CD4-positive, alpha-beta T cell treated with Interleukin-17A for 1 hour (primary cell): ENCODE measurements around the gene ASB7.
"Not testable (repeated sequence)": the region's sequence is repeated elsewhere in the genome, so short reads cannot be mapped to it uniquely, and the experiment has no call there.

ENCODE experiments used
- DNase-seq: peaks from one replicate; pipeline ENCODE4 v3.0.0-alpha.2; 2020

ASB7 gene

DNA sequence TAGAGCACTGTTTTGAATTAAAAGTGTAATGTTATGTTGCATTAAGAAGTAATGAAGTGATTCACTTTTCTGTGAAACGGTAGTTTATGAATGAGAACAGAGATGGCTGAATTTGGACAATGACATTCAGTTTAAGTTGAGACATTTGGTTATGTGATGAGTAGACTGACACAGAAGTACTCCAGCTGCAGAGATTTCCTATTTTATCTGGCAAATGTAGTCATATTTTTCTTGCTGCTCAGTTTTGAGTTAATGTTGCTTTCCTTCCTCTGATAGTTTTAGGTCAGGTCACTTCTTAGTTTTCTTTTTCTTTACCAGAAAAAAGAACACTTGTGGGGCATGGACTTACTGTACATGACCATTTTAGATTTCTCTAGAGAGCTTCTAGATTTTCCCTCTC, 51.2 kb downstream of the ASB7 start:
- DNase-seq: no peak

DNA sequence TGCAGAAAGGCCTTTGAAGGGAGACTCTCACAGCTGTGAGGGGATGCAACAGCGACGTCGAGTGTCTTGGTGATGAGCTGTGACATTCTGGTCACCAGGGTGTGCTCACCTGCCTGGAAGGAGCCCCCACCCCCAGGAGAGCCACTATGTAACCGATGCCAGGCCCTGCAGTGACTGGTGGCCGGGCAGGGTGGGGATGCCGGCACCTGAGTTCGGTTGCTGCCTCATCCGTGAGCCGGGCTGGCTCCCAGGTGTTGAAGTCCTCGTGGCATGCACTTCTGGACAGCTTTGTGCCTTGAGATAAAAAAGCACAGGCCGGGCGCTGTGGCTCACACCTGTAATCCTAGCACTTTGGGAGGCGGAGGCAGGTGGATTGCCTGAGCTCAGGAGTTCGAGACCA, 56.5 kb downstream of the ASB7 start:
- DNase-seq: no peak

DNA sequence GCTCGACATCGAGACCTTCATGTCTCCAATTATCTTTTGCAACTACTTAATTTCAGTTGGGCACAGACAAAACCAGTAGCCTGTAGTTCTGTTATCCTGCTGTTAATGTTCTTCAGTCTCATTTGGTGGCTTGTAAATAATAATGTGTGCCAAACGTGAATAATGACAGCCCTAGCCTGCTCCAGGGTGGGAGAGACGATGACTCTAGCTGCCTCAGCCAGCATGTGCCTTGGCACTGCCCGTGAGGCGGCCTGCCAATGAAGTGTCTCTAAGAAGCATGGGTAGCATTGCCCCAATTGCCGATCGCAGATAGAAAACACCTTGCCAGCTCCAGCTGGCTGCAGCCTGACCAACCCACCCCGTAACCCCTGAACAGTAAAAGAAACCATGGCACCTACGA, 58.8 kb downstream of the ASB7 start:
- no peak for DNase-seq

DNA sequence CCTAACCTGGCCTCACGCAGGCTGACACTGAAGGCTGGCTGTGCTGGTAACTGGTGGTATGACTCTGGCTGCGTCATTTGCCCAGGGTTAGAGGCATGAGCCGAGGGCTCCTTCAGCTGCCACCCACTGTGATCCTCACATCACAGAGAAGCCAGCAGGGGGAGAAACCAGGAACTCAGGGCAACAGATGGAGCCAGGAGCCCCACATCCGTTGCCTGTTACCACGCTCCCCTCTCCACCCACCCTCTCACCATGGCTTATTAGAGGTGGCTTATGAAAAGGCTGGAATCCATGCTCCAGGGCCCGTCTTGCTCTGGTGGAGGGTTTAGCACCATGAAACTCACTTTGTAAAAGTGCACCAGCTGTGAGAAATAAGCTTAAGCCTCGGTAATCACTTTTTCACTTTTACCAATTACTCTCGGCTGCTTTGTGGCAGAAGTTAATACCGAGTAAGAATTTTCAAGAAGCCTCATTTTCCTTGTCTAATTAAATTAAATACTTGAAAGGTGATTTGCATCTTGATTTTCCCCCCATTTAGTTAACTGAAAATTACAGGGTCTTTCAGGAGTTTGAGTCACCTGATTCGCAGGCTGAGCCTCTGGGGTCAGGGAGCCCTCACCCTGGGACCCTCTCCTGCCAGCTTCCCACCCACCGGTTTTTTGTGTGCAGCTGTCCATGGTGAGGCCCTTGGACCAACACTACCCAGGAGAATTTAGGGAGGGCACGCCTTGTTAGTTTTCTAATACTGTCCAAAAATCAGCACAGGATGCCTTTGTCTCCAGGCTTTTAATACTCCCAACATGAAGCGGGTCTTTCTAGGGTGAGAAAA, 60.9 kb downstream of the ASB7 start:
- DNase-seq: no peak

DNA sequence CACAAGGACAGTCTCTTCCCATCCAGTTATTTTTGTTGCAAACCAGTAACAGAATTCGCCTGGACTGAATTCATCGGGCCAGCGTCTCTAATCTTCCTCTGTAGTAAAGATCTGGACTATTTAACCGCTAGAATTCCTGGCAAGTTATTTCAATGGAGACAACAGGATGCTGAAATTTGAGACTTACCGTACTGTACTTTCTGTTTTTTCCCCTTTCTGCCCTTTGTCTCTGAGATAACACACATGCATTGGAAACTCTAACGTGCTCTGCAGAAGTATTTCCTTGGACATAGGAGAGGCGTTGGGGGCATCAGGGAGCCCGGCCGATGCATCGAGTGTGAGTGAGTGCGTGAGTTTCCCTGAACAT, 61.5 kb downstream of the ASB7 start:
- DNase-seq: no peak

DNA sequence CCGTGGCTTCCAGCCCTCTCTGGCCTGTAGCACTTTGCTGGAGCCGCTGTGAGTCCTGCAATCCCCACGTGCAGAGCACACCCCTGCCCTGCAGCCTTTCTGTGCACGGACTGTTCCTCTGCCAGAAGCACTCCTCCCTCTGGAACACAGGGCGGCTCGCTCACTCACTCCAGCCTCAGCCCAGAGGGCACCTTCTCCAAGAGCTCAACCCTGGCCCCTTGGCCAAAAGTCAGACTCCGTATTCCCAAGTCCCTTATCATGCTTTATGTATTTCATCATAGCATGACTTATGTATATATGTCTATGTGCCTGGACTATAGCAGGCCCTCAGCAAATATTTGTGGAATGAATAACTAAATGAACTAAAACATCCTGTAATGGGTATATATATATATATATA, 63.2 kb downstream of the ASB7 start:
- no peak for DNase-seq

DNA sequence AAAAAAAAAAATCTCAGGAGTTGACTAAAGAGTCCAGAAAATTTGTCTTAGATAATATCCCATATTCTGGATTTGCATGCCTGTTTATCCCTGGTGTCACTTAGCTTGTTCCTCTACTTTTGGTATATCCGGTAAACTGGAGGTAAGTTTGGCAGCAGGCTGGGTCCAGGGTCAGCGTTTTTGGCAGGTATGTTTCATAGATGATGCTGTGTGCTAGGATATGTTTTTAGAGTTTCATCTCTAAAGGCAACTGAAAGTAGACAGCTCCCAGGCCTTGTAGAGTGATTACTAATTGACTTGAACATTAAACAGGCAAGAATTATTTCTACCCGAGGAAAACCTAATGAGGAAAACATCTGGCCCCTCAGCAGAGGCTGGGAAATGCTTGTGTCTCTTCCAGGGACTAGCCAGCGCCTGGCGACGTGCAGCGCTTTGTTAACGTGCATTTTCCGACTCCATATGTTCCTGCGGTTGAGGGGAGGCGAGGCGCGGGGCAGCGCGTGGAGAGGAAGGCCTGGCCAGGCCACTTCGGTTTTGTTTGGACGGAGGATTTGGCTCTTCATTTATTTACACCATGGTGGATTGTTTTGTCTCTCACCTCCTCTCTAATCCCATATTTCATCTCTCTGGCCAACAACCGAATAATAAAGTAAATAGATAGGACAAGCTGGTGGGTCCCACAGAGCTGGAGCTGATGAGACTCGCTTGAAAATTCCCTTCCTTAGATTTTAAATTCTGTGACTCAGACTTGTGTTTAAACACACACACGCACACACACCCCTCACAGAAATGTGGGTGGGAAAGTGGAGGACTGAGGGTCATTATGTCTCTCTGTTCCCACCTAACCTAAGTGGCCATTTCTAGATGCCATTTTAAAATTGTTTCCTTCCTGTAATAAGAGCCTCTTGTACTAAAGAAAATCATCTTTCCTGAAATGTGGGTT, 65.3 kb downstream of the ASB7 start:
- no peak for DNase-seq

DNA sequence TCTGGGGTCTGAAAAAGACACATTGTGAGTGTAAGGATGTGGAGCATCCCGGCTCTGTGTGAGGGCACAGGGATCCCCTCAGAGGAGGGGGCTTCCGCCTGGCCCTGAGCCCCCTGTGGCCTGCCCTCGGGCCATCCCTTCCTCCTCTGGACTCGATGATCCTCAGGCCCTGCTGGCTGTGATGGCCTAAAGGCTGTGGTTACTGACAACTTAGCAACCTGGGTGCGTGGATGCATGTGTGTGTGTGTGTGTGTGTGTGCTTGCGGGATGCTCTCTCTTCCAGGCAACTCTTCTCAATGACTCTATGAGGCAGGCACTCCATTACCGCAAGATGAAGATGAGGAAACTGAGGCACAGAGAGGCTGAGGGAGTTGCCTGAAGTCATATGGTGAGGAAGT, 66.0 kb downstream of the ASB7 start:
- no peak for DNase-seq

DNA sequence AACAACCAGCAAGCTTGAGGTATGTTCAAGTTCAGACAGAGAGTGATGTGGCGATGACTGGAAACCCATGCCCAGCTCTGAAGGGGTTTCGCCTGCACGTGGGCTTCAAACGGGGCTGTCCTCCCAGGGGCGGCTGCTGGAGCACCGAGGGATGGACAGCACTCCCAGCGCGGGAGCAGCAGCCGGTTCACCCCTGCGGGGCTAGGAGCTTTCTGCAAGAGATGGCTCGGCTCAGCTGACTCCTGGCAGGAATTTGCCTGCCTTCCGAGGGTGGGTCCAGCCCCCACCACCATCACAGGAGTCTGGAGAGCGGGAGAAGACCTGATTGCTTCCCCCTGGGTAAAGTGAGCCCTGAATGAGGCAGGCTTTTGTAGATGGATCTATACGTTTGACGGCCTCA, 66.9 kb downstream of the ASB7 start:
- no peak for DNase-seq

DNA sequence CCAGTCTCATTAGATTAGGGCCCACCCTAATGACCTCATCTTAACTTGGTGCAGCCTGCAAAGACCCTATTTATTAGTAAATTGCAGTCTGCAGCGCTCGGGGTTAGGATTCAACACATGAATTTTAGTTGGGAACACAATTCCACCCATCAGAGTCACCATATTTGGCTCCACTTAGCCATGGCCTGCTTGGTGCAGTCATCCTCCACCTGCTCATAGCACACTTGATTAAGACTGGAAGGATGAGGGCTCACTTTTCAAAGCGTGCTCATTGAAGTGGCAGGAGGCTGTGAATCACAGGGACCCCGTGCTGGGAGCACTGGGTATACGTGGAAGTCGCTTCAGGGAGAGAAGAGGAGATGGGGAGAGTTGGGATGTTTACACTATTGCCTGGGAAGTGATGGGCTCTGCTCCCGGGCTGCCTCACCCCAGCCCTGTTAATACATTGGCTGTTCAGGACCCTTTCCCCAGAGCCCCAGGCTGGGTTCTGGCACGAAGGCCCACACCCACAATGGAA, 68.2 kb downstream of the ASB7 start:
- no peak for DNase-seq

DNA sequence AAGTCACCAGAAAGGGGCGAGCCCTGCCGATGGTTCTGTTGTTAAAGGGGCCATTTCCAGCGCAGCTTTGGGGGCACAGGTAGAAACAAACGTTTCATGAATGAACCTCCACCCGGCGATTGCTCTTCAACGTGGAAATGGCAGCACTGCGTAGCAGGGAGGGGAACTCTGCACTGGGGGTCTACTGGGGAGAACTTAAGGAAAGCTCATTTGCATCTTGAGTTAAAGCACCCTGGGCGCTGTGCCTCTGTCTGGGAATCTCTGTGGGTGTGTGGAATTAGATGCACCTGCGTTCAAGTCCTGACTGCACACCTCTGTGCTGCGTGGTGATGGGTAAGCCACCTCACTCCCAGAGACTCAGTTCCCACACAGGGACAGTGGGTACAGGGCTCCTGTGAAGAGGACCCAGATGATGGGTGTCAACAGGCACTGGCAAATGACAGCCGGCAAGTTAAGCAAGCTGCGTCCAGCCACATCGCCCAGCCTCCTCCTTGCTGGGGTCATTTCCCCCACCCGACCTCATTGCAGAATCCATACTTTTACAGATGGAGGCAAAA, 68.8 kb downstream of the ASB7 start:
- no peak for DNase-seq

DNA sequence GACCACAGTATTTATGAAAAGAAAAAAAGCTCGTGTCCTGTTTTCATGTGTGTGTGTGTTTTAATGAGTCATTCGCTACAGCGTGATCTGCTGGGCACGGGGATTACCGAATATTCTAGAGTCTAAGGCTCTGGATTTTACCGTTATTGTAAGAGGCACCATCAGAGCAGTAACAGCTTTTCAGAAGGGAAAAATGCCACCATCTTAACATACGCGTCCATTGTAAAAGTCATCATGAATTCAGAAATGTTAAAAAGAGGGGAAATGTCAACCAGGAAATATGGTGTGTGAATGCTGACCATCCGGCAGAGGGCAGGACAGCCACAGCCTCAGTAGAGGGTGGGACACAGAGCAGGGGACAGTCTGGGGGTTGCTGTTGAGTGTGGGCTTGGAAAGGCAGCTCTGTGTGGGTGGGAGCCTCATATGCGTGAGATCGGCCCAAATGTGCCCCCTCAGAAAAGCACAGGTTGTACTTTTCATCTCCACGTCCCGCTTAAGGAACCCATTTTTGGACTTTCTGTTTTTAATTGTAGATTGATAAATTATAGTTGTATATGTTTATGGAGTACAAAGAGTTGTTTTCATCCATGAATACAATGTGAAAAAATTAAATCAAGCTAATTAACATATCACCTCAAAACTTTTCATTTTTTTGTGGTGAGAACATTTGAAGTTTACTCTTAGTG, 69.6 kb downstream of the ASB7 start:
- DNase-seq: no peak

DNA sequence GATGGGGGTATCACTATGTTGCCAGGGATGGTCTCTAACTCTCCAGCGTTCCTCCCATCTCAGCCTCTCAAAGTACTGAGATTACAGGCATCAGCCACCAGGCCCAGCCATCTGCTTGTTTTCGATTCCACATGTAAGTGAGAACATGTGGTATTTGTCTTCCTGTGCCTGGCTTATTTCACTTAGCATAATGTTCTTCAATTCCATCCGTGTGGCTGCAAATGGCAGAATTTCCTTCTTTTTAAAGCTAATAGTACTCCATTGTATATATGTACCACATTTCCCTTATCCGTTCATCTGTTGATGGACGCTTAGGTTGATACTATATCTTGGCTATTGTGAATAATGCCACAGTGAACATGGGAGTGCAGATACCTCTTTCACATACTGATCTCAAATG, 70.6 kb downstream of the ASB7 start:
- no peak for DNase-seq

DNA sequence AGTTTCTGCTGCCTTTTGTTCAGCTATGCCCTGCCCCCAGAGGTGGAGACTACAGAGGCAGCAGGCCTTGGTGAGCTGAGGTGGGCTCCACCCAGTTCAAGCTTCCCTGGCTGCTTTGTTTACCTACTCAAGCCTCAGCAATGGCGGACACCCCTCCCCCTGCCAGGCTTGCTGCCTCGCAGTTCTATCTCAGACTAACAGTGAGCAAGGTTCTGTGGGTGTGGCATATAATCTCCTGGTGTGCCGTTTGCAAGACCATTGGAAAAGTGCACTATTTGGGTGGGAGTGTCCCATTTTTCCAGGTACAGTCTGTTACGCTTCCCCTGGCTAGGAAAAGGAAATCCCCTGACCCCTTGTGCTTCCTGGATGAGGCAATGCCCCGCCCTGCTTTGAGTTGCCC, 76.8 kb downstream of the ASB7 start:
- DNase-seq: not testable (repeated sequence)

DNA sequence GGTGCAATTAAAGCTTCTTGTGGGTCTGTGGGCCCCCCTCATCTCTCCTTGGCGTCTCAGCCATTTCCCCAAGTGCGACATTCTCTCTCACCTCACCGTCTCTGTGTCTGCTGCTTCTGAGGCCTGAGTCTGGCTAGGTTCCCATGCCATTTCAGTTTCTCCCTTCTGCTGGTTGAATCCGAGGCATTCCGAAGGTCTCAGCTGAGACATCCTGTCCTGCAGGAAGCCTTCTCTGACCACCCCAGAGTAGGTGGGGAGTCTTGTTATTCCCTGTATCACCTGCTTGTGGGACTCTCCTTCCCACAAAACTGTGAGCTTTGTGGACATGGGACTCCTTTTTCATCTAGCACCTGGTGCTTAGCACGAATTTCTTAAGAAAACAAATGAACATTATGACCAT, 78.3 kb downstream of the ASB7 start:
- DNase-seq: no peak

DNA sequence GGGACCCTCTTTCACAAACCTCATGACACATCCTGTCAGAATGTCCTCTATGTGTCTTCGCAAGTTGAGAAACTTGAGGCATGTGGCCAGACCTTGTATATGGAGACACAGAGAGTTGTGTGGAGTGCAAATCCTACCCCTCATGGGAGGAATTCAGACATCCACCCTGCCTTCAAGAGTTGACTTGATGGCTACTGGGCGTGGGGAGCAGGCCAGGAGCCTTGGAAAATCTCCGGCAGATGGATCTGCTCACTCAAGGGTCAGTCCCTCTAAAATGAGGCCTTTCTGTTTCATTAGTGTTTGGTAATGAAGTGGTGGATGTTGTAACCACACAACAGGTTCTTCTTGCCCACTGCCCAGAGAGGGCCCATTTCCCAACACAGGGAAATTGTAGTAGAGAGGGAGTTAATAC, 79.0 kb downstream of the ASB7 start:
- DNase-seq: no peak

DNA sequence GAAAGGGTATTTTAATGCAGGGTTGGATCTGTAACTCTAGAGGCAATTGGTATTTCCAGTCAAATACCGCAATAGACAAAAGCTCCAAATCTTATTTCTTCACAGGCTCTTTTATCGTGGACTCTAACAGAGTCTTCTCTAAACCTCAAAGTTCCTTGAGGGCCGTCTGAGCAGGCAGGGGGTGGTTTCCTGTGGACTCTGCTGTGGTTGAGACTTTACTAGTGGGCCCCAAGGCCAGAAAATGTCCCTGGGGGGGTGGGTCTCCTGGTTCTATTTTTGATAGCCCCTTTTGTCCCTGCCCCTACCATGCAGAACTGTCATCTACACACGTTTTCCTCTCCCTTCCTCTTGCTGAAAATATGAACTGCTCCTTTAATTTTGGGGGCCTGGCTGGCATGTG, 80.1 kb downstream of the ASB7 start:
- DNase-seq: no peak

DNA sequence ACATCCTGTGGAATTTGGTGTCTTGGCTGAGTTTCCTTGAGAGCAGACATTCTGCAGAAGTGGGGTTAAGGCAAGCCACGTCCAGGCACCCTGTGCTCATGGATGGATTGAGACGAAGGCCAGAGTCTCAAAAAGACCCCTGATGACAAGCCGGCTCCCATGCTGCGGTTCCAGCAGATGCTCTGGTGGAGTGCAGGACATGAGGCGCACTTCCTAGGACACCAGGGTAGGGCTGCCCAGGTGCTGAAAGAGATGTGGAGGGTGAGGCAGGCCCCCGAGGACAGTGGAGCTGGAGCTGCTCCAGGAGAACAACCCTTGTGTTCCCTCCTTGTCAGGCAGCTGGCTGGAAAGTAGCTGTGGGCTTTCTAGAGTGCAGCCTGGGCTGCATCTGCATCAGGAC, 81.0 kb downstream of the ASB7 start:
- DNase-seq: no peak

DNA sequence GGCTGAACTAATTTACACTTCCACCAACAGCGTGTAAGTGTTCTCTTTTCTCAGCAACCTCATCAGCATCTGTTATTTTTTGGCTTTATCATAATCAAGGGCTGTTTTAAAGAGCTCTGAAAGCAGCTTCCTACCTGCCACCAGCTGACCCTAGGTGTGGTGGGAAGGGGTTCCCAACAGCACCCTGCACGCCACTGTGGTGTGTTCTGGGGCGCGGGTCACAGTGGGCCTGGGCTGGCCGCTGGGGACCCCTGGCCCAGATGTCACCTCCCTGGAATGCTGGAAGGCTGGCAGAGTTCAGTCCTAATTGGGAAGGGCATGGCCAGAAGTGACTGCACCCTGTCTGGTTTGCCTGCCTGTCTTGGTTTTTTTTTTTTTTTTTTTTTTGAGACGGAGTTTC, 82.2 kb downstream of the ASB7 start:
- DNase-seq: no peak

DNA sequence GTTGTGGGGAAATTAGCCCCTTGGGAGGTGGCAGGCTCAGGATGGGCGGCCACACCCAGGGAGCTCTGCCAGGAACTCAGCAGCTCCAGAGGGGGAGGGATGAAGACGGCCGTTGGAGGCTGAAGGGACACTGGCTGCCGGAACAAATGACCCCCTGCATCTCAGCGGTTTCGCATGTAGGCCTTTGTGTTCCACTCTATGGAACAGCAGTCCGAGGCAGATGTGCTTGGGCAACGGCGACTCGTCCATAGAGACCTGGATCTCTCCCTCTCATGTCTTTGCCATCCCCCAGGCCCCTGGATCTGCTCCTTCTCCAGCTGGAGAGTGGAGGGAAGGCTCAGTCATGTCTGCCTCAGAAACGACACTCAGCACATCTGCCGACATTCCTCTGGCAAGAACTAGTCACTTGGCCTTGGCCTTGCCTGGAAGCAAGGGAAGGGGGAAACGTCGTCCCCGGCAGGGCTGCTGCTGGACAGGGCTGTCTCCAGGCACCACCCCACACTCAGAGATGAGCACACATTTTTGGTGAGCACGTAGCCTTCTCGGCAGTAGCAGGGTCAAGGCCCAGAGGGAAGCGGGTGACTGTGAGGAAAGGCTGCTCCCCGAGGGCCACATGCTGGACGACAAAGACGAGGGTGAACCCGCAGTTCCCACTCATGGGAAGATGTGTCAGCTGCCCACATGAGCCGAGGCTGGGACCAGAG, 83.8 kb downstream of the ASB7 start:
- DNase-seq: no peak

DNA sequence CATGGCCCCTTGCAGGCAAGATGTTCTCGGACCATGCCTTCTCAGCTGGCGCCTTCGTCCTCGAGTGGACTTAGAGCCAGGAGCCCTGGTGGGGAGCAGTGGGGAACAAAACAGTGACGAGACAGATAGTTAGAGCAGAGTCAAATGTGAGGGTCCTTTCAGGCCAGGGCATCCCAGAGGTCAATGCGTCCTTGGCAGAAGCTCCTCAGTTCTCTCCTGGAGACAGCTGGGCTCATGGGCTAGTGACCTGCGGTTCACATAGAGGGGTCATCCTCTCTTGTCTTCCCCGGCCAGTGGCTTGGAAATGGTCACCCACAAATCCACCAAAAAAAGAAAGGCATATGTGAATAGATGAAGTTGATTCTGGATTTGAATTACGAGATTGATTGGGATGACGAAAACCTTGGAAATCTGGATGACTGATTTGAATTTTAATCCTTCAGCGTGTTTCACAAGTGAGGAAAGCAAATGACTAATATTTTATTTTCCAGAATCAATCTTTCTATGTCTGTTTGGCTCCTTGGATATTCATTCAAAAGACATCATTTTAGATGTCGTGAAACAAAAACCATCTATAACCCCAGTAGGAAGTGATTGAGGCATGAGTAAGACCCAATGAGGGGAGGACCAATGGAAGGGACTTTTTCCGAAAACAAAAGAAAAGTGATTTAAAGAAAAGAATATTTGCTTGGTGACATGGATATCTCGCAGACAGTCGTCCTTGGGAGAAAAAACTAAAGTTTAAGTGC, 84.5 kb downstream of the ASB7 start:
- no peak for DNase-seq
